Colonic mucosa (tissue), 4 donors: Measurements from ENCODE around the gene SRCIN1. TPM values are rescaled to one million over a fixed set of nuclear protein-coding genes. Genes with fewer than 3 reads are reported as not detected.

Experiments
- DNase-seq: peaks from one replicate; pipeline ENCODE4 v3.0.0-alpha.2; 2020
- H3K27ac ChIP-seq: fragments of 200-600 bp; one replicate; pipeline ENCODE4 v1.8.0; 2021
- H3K27me3 ChIP-seq: fragments of 200-600 bp; one replicate; pipeline ENCODE4 v1.8.0; 2021
- H3K36me3 ChIP-seq: fragments of 200-600 bp; one replicate; pipeline ENCODE4 v1.8.0; 2021
- H3K4me1 ChIP-seq: fragments of 200-600 bp; one replicate; pipeline ENCODE4 v1.8.0; 2021; ENCODE audit warnings: mild to moderate bottlenecking
- H3K4me3 ChIP-seq: fragments of 200-600 bp; one replicate; pipeline ENCODE4 v1.8.0; 2021
- H3K9ac ChIP-seq, 2 donors: one replicate each; pipeline ENCODE4 v1.7.0; 2013; ENCODE audit warnings: control low read depth in 2 of 2, low read depth in 2 of 2, low read length in 2 of 2
- H3K9me3 ChIP-seq: fragments of 200-600 bp; one replicate; pipeline ENCODE4 v1.8.0; 2021
- intact Hi-C: fragments of 100-400 bp; cut with DNase I; formaldehyde crosslinking; loops from one replicate; pipeline ENCODE4 v1.14.1; 2022
- total RNA-seq, 2 donors: library from RNA; stranded (reverse); fragmentation: NEBNext Ultra II Directional in 1 of 2; extraction: Animal tissue kit (Norgen Biotek cat#: 25700) in 1 of 2; gene quantifications; one replicate each; pipeline ENCODE4 v1.2.1, GENCODE V29; 2021
- TF ChIP-seq, protein P1 (sequence below): fragments of 200-600 bp; IDR thresholded peaks from one replicate; pipeline ENCODE4 v1.8.0; 2022; ENCODE audit warnings: antibody characterized with exemption, mild to moderate bottlenecking
- donor health status: healthy.
- donor health status: DM: no; HTN: no; CAD: no.
- donor health status: DM: no; HTN: no; CAD: no.

The SRCIN1 gene
- total RNA-seq, 2 donors from 2014 or later = 1.1 to 4.2 TPM

GRCh38 chr17:38617967-38618760 is 12.4 kb upstream of the SRCIN1 start:
- Histone ChIP-seq H3K4me1 (no peaks in the 10 kb centered on the region), H3K27ac (no peak overlapping the region), H3K9me3 (no peaks in the 10 kb centered on the region), H3K36me3 (no peaks in the 10 kb centered on the region), H3K9ac (no peak overlapping the region), H3K27me3 (no peaks in the 10 kb centered on the region), H3K4me3 (no peak overlapping the region)
- no peak for DNase-seq
- intact Hi-C loops = no loop called here
- TF ChIP-seq, protein P1, sequence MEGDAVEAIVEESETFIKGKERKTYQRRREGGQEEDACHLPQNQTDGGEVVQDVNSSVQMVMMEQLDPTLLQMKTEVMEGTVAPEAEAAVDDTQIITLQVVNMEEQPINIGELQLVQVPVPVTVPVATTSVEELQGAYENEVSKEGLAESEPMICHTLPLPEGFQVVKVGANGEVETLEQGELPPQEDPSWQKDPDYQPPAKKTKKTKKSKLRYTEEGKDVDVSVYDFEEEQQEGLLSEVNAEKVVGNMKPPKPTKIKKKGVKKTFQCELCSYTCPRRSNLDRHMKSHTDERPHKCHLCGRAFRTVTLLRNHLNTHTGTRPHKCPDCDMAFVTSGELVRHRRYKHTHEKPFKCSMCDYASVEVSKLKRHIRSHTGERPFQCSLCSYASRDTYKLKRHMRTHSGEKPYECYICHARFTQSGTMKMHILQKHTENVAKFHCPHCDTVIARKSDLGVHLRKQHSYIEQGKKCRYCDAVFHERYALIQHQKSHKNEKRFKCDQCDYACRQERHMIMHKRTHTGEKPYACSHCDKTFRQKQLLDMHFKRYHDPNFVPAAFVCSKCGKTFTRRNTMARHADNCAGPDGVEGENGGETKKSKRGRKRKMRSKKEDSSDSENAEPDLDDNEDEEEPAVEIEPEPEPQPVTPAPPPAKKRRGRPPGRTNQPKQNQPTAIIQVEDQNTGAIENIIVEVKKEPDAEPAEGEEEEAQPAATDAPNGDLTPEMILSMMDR = no peak

GRCh38 chr17:38617074-38617860 is 11.5 kb upstream of the SRCIN1 start:
- H3K27ac ChIP-seq = no peak overlapping the region

DNA sequence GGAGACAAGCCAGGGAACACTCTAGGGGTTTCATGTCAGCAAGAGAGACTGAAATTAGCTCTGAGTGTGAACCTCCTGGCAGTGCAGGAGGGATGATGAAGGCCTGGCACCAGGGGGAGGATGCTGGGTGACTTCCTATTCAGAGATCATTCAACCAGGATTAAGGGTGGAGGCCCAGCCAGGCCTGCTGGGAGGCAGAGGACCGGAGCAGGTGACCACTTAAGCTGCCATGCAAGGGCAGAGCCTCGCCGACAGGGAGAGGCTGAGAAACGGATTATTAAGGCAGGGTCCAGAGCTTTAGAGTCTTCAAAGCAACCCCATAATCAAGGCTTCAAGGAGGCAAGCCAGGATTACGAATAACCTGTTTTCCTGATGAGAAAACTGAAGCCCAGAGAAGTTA is 10.6 kb upstream of the SRCIN1 start:
- Histone ChIP-seq H3K27me3 (no peaks in the 10 kb centered on the region), H3K36me3 (no peaks in the 10 kb centered on the region)
- TF ChIP-seq, protein P1 = no peak

More at GRCh38 chr17:38617074-38617860, 11.5 kb upstream of the SRCIN1 start:
- H3K9me3 ChIP-seq = no peaks in the 10 kb centered on the region
- TF ChIP-seq, protein P1 = no peak
- no peaks in the 10 kb centered on the region for H3K27me3 ChIP-seq
- H3K36me3 ChIP-seq = no peaks in the 10 kb centered on the region
- intact Hi-C loops = no loop called here
- H3K4me1 ChIP-seq = no peaks in the 10 kb centered on the region
- DNase-seq = no peak
- H3K4me3 ChIP-seq = no peak overlapping the region
- no peak overlapping the region for H3K9ac ChIP-seq

DNA sequence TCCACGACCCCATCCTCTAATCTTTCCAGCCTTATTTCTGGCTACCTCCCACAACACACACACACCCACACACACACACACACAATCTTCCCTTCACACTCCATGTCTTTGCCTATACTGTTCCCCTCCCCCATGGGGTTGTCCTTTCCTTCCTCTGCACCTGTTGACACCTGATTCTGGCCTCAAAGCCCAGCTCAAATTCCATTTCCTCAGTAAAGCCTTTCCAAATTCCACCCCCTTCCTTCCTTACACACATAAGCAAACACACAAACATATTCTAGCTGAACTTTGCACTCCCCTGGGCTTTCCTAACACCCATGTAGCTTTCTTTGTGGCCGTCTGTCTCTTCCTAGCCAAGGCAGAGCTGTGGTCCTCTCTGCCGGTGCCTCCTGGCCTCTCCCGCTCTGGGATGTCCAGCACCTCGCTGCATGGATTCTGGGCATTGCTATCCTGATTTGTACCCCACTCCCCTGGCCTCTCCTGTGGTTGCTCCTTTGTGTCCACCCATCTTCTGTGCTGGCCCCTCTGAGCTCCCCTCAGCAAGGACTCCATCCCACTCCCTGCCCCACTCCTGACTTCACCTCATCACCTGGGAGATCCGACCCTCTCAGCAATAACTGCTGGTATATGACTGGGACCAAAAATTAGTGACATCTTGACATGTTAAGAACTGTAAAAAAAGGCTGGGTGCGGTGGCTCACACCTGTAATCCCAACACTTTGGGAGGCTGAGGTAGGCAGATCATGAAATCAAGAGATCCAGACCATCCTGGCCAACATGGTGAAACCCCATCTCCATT is 8.4 kb upstream of the SRCIN1 start:
- TF ChIP-seq, protein P1 = no peak
- no peaks in the 10 kb centered on the region for H3K4me1 ChIP-seq
- H3K4me3 ChIP-seq = no peak overlapping the region
- no peak overlapping the region for H3K27ac ChIP-seq
- DNase-seq = peak; percentile 63
- no peak overlapping the region for H3K9ac ChIP-seq
- H3K27me3 ChIP-seq = peaks cover 6% of the 10 kb centered on the region
- intact Hi-C loops = no loop called here
- H3K36me3 ChIP-seq = no peaks in the 10 kb centered on the region
- H3K9me3 ChIP-seq = no peaks in the 10 kb centered on the region

More for the DNA sequence above, 10.6 kb upstream of the SRCIN1 start:
- Histone ChIP-seq H3K27ac (no peak overlapping the region), H3K4me1 (no peaks in the 10 kb centered on the region), H3K4me3 (no peak overlapping the region), H3K9ac (no peak overlapping the region), H3K9me3 (no peaks in the 10 kb centered on the region)
- intact Hi-C loops = no loop called here
- DNase-seq = no peak

- Histone ChIP-seq H3K36me3 (no peaks in the 10 kb centered on the region), H3K4me3 (no peak overlapping the region), H3K9me3 (no peaks in the 10 kb centered on the region), H3K27ac (no peak overlapping the region), H3K4me1 (no peaks in the 10 kb centered on the region), H3K27me3 (peaks cover 6% of the 10 kb centered on the region), H3K9ac (no peak overlapping the region)
- DNase-seq = no peak
- intact Hi-C loops = no loop called here
- TF ChIP-seq, protein P1 = no peak
These were observed 7.8 kb upstream of the SRCIN1 start for GRCh38 chr17:38613525-38613980.
